Cardiac fibroblast (primary cell): ENCODE results near the gene CMTM3.
A peak's percentile ranks its signal among the peaks of the same experiment; 100 is the strongest.

ENCODE experiments used
- DNase-seq, 2 donors: peaks; one replicate each; pipeline versions ENCODE4 v3.0.0 to v3.0.0-alpha.2; 2010; ENCODE audit warnings: low read depth in 2 of 2
- H3K4me3 ChIP-seq, 2 donors: replicated peaks in 1 of 2; 1 replicate in 1 of 2; 2 replicates in 1 of 2; pipeline ENCODE4 v1.5.1; 2011; ENCODE audit warnings: low read depth in 2 of 2, low read length in 2 of 2, mild to moderate bottlenecking in 2 of 2, moderate library complexity in 1 of 2
- TF ChIP-seq, protein P1 (sequence below): IDR thresholded peaks from one replicate; pipeline ENCODE4 v1.5.1; 2011; ENCODE audit warnings: low read depth, mild to moderate bottlenecking, low read length, inconsistent platforms

Gene CMTM3

DNA sequence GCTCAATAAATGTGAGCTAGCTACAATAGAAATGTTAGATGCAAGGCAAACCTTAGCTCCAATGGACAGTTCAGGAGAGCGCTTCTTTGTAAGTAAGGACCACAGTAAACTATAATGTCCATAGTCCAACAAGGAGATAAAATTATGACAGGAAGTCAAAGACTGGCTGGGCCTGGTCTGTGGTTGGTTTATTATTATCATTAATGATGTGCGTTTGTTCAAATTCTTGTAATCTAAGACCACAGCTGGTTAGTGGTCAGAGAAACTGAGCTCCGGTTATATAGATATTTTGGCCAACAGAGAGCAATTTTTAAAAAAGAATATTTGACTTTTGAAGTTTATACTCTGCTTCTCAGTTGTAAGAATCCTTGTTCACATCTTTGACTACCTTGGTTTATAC, 30.0 kb upstream of the CMTM3 start:
- H3K4me3 ChIP-seq = no peak overlapping the region
- TF ChIP-seq, protein P1, sequence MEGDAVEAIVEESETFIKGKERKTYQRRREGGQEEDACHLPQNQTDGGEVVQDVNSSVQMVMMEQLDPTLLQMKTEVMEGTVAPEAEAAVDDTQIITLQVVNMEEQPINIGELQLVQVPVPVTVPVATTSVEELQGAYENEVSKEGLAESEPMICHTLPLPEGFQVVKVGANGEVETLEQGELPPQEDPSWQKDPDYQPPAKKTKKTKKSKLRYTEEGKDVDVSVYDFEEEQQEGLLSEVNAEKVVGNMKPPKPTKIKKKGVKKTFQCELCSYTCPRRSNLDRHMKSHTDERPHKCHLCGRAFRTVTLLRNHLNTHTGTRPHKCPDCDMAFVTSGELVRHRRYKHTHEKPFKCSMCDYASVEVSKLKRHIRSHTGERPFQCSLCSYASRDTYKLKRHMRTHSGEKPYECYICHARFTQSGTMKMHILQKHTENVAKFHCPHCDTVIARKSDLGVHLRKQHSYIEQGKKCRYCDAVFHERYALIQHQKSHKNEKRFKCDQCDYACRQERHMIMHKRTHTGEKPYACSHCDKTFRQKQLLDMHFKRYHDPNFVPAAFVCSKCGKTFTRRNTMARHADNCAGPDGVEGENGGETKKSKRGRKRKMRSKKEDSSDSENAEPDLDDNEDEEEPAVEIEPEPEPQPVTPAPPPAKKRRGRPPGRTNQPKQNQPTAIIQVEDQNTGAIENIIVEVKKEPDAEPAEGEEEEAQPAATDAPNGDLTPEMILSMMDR = no peak
- DNase-seq = no peak

DNA sequence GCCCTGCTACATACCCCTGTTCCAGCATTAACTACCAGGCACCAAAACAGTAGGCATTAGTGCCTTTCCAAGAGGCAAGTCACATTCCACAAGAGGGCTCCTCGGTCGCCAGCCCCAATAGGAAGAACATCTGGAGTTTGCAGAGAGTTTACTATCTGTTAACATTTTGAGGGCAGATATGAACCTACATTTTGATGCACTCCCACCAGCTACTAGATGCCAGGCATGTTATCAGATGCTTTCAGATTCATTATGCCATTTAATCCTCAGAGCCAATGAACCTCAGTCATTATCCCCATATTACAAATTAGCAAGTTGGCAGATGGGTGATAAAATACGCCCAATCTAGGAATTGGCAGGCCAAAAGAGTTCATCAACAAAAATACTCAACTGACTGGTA, 29.4 kb upstream of the CMTM3 start:
- TF ChIP-seq, protein P1 = no peak
- no peak for DNase-seq
- no peak overlapping the region for H3K4me3 ChIP-seq

DNA sequence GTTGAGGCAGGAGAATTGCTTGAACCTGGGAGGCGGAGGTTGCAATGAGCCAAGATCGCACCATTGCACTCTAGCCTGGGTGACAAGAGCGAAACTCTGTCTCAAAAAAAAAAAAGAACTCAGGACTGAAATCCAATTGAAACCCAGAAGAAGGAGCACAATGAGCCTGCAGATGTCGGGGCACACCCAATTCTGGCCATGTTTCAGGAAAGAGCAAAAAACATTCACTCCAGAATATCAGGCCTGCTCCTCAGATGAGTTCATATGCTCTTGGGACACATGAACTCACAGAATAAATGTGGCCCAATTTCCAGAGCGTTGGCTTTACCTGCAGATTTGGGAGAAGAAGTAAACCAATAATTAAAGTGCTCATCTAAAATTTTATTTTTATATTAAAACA, 28.2 kb upstream of the CMTM3 start:
- TF ChIP-seq, protein P1 = no peak
- H3K4me3 ChIP-seq = no peak overlapping the region
- DNase-seq = no peak

DNA sequence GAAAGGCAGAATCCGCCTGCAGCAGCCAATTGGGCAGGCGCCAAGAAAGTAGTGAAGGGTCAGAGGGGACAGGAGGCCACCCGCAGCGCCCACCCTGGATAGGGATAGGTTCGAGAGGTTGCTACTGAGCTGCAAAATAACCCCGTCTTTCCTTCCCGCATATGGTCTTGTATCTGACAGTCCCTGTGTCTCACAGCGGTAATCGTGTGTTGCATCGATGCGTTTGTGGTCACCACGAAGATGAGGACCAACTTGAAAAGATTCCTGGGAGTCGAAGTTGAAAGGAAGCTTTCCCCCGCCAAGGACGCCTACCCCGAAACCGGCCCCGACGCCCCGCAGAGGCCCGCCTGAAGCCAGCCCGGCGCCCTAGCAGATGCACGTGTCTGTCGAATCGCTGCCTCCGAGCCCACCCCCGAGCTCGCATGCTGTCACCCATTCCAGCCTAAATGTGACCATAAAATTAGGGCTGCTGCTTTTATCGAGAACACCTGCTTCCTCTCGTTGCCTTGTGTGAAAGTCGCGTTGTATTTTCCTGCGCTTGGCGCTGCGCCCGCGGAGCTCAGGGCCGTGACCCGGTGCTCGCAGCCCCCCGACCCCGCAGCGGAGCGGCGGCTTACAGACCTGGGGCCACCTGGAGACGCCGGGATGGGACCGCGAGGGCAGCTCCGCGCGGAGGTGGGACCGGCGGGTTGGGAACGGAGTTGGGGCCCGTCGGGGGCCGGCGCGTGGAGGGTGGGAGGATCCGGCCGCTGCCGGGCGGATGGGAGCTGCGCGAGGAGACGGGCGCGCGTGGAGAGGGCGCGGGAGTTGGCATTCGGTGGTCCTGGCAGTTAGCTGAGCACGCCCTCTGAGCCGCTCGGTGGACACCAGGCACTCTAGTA, 25.6 kb upstream of the CMTM3 start, which contains the start of gene CMTM2:
TSS of gene CMTM2 (plus strand) at position 813 of the 881 bp plus-strand sequence. CDS start 145 bp downstream, outside the sequence.
- TF ChIP-seq, protein P1 = no peak
- DNase-seq = peak in 1 of 2 donors; percentile 8
- H3K4me3 ChIP-seq = peak within 1 kb of the TSS in 1 of 2 donors; percentile 14

DNA sequence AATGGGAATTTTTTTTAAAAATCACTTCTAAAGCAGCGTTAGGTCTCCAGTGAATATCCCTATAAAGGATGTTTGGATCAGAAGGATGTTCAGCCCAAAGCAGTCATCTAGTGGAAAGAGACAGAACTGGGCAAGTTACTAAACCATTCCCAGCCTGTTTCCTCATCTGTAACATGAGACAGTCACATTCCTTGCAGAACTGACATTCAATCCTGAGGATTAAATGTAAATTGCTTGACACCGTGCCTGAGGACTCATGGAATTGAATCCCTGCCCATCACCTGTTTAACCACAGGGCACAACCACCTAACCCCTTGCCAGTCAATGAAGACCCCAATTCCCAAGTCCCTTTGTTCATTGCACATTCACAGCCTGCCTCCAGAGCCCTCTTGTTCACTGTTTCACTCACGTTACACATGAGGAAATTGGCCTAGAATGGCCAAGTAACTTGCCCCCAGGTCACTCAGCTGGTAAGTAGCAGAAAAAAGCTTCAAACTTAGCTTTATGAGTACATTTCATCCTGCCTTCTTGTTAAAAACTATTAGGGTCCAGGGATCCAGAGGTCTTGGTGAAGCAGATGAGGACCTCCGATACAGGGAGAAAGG, 23.8 kb upstream of the CMTM3 start:
- TF ChIP-seq, protein P1 = peak; percentile 30
- peak; percentile 65 to 70 for DNase-seq
- H3K4me3 ChIP-seq = no peak overlapping the region

DNA sequence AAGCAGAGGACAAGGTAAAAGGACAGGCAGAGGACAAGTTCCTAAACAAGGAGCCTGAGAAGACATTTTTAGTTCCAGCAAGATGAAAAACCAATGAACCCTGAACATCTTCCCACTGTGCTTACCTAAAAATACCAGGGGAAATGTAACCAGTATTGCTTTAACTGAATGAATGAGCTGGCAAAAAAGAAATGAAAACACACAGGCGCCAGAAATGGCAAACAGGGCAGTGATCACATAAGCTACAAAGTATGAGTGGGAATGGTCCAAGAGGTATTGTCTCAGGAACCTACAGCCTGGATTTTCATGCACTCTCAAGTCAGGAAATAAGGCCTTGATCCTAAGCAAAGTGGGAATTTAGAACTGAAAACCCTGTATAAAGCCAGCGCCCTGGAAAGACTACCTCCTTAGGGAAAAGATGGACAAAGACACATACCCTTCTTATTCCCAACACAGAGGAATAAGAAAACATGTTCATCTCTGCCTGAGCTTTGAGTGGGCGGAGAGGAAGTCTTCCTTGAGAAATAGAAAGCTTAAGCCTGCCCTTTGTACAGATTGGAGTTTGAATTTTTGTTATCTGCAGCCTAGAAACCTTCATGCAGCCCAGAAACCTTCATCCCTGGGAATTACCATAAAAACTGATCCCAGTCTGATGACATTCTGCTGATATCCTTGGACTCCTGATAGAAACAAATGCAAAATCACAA, 23.1 kb upstream of the CMTM3 start:
- TF ChIP-seq, protein P1 = no peak
- DNase-seq = peak; percentile 43 to 46
- no peak overlapping the region for H3K4me3 ChIP-seq
